Choroid plexus epithelial cell (primary cell): ENCODE data around the gene GRM6.

ENCODE experiments used
- DNase-seq: peaks from one replicate; pipeline ENCODE4 v3.0.0-alpha.2; 2010; ENCODE audit warnings: low read depth
- H3K4me3 ChIP-seq: 2 replicates; pipeline ENCODE4 v1.5.1; 2011; ENCODE audit warnings: low read depth, mild to moderate bottlenecking, control low read depth, low read length, moderate library complexity
- CTCF ChIP-seq: conservative IDR thresholded peaks from 2 replicates; pipeline ENCODE4 v1.5.1; 2011; ENCODE audit warnings: low read depth, mild to moderate bottlenecking, control low read depth, inconsistent platforms, low read length, moderate library complexity

The GRM6 gene

GRCh38 chr5:178931846-178932760 lies 63.0 kb downstream of the GRM6 start:
- no peak for TF ChIP-seq CTCF
- DNase-seq, result no peak

More at GRCh38 chr5:178931846-178932760, 63.0 kb downstream of the GRM6 start:
- H3K4me3 ChIP-seq, result no peak overlapping the region
